NCI-H128 (cell line): ENCODE measurements around the gene CRYBB3.
"Not testable (repeated sequence)": the region's sequence is repeated elsewhere in the genome, so short reads cannot be mapped to it uniquely, and the experiment has no call there.

Experiments used
- DNase-seq: peaks from one replicate; lab custom pipeline; 2025; ENCODE audit not compliant: unreplicated experiment; lab: John Stamatoyannopoulos, UW

Gene CRYBB3

GRCh38 chr22:25174888-25175411 lies 24.7 kb upstream of the CRYBB3 start:
- DNase-seq: no peak

GRCh38 chr22:25176175-25176574 lies 23.5 kb upstream of the CRYBB3 start:
- DNase-seq: no peak

- DNase-seq: no peak
Observed at GRCh38 chr22:25176799-25177198, 22.9 kb upstream of the CRYBB3 start.

GRCh38 chr22:25177226-25177625 lies 22.4 kb upstream of the CRYBB3 start:
- no peak for DNase-seq

GRCh38 chr22:25177895-25178294 lies 21.8 kb upstream of the CRYBB3 start:
- no peak for DNase-seq

- not testable (repeated sequence) for DNase-seq
Observed at GRCh38 chr22:25178348-25178747, 21.3 kb upstream of the CRYBB3 start.

- not testable (repeated sequence) for DNase-seq
Observed at GRCh38 chr22:25178869-25179631, 20.6 kb upstream of the CRYBB3 start.

GRCh38 chr22:25182131-25183110 lies 17.2 kb upstream of the CRYBB3 start:
- no peak for DNase-seq

- DNase-seq: no peak
Observed at GRCh38 chr22:25183949-25184619, 15.6 kb upstream of the CRYBB3 start.

GRCh38 chr22:25186140-25186539 lies 13.5 kb upstream of the CRYBB3 start:
- DNase-seq: no peak

GRCh38 chr22:25187469-25187868 lies 12.2 kb upstream of the CRYBB3 start:
- DNase-seq: no peak

- no peak for DNase-seq
Observed at GRCh38 chr22:25192406-25192805, 7.3 kb upstream of the CRYBB3 start.

GRCh38 chr22:25193130-25193529 lies 6.5 kb upstream of the CRYBB3 start:
- no peak for DNase-seq

GRCh38 chr22:25193548-25193947 lies 6.1 kb upstream of the CRYBB3 start:
- DNase-seq: no peak

GRCh38 chr22:25196326-25196725 lies 3.3 kb upstream of the CRYBB3 start:
- no peak for DNase-seq

GRCh38 chr22:25197340-25197739 lies 2.3 kb upstream of the CRYBB3 start:
- DNase-seq: no peak

- DNase-seq: no peak
Observed at GRCh38 chr22:25200967-25201366, 1.3 kb downstream of the CRYBB3 start.

- DNase-seq: no peak
Observed at GRCh38 chr22:25201557-25202273, 2.1 kb downstream of the CRYBB3 start.

GRCh38 chr22:25202290-25202921 lies 2.7 kb downstream of the CRYBB3 start:
- peak; percentile 5 for DNase-seq

- DNase-seq: no peak
Observed at GRCh38 chr22:25203082-25203481, 3.4 kb downstream of the CRYBB3 start.
